GM21717 (cell line): ENCODE data around the gene PPM1E.
"Not testable (repeated sequence)": the region's sequence is repeated elsewhere in the genome, so short reads cannot be mapped to it uniquely, and the experiment has no call there.

Experiments
- ATAC-seq: cut with Tn5 transposase; IDR thresholded peaks from one replicate; pipeline ENCODE4 v1.9.1; 2021; ENCODE audit warnings: mild to moderate bottlenecking, moderate library complexity; ENCODE audit not compliant: unreplicated experiment

The PPM1E gene

DNA sequence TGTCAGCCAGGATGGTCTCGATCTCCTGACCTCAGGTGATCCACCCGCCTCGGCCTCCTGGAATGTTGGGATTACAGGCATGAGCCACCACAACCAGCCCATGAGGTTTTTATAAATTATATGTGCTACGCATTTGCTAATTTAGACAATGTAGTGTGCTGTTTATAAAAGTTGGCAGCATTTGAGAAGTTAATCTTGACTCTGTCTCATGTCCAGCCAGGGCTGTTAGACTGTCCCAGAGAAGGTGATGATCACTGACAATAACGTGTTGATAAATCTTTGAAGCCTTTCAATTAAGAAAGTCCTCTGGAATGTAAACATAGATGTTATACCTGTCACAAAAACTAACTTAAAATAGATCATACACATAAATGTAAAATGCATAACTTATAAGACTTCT is 82.0 kb downstream of the PPM1E start:
- no peak for ATAC-seq

GRCh38 chr17:58840820-58841612 is 85.4 kb downstream of the PPM1E start:
- no peak for ATAC-seq

- not testable (repeated sequence) for ATAC-seq
Observed at GRCh38 chr17:58846413-58846812, 90.8 kb downstream of the PPM1E start.

- ATAC-seq, result not testable (repeated sequence)
Observed at GRCh38 chr17:58850106-58850505, 94.5 kb downstream of the PPM1E start.

DNA sequence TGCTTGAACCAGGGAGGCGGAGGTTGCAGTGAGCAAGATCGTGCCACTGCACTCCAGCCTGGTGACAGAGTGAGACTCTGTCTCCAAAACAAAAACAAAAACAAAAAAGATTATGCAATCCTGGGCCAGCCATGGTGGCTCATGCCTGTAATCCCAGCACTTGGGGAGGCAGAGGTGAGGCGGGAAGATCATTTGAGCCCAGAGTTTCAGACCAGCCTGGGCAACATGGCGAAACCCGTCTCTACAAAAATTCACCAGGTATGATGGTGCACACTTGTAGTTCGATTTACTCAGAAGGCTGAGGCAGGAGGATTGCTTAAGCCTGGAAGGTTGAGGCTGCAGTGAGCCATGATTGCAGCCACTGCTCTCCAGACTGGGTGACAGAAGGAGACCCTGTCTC is 109.6 kb downstream of the PPM1E start:
- ATAC-seq, result no peak

DNA sequence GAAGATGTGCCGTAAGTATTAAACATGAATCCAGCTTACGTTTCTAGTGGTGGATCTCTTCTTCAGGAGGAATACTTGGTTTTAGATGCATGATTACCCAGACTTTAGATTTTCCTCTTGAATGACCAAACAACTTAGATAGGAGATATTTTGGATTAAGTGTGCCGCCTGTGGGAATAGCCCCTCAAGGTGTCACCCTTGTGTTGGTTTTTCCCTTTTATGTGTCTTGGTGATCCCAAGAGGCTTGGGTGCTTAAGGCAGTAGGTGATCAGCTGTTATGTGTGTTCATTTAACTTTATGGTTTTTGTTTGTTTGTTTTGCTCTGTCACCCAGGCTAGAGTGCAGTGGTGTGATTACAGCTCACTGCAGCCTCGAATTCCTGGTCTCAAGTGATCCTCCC is 115.1 kb downstream of the PPM1E start:
- no peak for ATAC-seq

- ATAC-seq, result no peak
Observed at GRCh38 chr17:58873926-58874325, 118.3 kb downstream of the PPM1E start.

DNA sequence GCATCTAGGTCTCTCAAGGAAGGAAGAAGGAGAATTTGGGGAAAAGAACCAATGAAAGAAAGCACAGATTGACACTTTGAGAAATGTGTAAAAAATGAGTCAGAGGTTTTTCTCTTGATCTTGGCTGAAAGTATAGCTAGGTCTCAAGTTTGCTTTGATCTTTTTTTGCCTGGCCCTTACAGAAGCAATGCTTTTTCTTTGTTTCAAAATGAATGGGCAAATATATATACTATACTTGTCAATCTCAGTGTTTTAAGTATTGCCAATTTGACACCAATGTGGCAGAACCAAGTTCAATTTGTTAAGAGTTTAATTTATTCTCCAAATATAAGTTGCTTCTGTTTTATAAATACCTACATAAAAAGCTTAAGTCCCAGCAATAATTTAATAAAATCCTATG is 119.6 kb downstream of the PPM1E start:
- ATAC-seq, result no peak

DNA sequence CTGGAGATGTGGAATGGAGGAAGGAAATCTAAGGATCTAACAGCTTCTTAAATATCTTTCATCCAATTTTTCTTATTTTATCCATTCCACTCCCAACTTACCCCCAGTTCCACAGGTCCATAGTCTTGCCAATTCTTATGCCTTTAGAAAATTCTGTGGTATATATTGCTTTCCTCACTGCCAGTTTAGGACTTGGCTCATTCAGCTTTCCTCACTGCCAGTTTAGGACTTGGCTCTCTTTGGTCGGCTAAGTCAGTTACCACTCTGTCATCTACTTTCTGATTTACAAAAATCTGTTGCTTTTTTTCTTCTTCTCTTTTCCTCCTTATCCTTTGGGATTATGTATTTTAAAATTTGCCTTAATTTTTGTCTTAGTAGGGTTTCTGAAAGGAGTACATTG is 128.5 kb downstream of the PPM1E start:
- ATAC-seq, result no peak

DNA sequence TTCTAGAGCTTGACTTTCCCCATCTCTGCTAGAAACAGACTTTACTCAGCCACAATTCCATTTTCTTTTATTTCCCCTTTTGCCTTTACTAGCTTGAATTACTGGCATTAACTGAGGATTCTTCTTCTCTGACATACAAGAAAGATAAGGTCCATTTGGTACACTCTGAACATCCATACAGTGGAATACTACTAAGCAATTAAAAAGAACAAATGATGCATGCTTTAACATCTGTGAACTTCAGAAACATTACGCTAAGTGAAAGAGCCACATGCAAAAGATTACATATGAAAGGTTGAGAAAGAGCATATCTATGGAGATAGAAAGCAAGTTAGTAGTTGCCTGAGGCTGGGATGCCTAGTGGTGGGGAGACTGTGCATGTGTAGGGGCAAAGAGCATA is 130.9 kb downstream of the PPM1E start:
- no peak for ATAC-seq

GRCh38 chr17:58889928-58890327 is 134.3 kb downstream of the PPM1E start:
- no peak for ATAC-seq

DNA sequence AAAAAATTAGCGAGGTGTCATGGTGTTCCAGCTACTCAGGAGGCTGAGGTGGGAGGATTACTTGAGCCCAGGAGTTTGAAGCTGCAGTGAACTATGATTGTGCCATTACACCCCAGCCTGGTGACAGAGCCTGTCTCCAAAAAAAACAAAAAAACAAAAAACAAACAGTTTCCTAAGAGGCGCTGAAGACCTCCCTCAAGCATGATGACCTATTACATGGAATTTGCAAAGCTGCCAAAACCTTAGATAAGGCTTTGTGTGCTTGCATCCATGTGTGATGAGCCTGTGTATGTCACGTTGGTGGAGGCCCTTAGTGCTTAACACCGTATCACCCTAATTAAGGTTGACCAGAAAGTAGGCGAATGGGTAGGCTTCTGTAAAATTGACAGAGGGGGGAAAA is 143.5 kb downstream of the PPM1E start:
- no peak for ATAC-seq

DNA sequence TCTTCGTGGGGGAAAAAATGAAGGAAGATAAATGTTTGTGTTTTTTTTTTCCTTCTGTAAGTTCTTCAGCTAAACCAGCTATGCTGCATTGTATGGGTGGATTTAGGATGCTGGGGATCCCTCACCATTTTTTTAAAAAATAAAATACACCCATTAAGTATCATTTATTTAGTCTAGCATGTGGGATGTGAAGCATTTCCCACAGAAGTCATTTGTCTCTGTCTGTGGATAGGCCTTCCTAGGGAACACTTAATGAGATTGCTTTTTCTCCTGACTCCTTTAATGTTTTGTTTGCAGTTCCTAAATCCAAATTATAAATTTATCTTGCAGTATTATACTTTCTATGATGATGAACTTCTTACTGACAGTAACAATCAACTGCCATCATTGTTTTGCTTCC is 146.7 kb downstream of the PPM1E start:
- ATAC-seq, result no peak

DNA sequence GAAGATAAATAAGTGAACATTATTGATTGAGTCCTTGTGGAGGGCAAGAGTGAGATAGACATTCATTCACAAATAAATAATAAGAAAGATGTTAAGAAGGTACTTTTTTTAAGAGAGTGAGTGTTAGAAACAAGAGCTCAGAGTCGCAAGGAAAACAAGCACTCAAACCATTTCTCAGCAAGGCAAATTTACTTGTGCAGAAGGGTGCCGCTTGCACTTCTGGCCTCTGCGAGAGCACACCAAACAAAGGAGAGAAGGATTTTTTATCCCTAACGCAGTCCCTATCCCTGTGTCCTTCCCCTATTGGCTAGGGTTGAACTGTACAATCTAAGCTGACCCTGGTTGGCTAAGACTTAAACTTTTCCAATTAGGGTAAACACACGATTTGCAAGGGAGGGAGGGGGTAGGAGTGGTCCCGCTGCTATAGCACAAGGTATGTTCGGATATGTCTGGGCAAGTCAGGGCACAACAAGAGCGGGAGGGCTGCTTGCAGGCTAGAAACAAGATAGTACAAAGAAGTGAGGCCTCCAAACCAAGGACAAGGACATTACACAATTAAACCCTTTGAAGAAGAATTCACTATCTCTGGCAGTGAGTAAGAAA is 156.2 kb downstream of the PPM1E start:
- no peak for ATAC-seq

DNA sequence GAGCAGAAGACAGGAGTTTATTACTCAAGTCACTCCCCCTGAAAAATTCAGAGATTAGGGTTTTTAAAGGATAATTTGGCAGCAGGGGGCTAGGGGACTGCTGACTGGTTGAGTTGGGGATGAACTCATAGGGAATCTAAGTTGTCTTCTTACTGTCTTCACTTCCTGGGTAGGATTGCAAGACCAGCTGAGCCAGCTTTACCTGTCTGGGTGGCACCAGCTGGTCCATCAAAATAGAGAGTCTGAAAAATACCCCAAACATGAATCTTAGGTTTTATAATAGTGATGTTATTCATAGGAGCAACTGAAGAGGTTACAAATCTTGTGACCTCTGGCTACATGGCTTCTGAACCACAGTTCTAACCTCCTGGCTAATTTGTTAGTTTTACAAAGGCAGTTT is 157.9 kb downstream of the PPM1E start:
- no peak for ATAC-seq

- ATAC-seq, result no peak
Observed at GRCh38 chr17:58913971-58914769, 158.5 kb downstream of the PPM1E start.

- no peak for ATAC-seq
Observed at GRCh38 chr17:58917228-58917627, 161.6 kb downstream of the PPM1E start.

- no peak for ATAC-seq
Observed at GRCh38 chr17:58918072-58918471, 162.4 kb downstream of the PPM1E start.

DNA sequence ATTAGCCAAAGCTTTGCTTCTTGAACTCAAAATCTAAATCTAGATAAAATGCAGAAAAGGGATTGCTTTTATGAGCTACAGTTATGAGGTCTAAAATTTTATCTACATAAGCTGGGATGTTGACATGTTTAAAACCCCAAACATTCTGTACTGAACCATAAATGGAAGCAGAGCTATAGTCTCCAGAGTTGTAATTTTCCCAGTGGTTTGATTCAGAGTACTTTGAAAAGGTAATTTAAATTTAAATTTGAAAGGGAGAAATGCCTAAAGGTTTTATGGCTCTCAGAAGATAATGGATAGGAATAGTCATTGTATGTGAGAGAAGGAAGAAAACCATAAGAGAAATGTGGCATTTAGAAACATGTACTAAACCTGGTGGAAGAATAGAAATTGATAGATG is 163.2 kb downstream of the PPM1E start:
- ATAC-seq, result no peak

DNA sequence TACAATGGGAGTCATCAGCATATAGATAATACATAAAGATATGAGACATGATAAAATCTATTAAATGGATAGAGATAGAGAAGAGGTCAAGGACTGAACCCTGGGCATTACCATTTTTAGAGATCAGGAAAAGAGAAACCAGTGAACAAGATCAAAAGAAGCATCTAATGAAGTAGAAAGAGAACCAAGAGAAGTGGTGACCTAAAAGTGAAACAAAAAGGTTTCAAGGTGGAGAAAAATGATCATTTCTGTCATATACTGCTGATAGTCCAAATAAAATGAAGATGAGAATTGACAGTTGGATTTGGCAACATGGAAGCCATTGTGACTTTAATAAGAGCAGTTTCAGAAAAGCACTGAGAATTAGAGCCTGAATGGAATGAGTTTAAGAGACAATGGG is 165.1 kb downstream of the PPM1E start:
- no peak for ATAC-seq

GRCh38 chr17:58932956-58933355 is 177.3 kb downstream of the PPM1E start:
- ATAC-seq, result no peak

GRCh38 chr17:58936295-58936694 is 180.6 kb downstream of the PPM1E start:
- no peak for ATAC-seq
